WTC11 (cell line): ENCODE results near the gene TMEM120A. TPM values are rescaled to one million over a fixed set of nuclear protein-coding genes. Genes with fewer than 3 reads are reported as not detected.

Experiments
- ATAC-seq: fragments of 200-7000 bp; cut with Tn5 transposase; 2 replicates; pipeline ENCODE4 v1.10.0; 2021; ENCODE audit warnings: mild to moderate bottlenecking, moderate library complexity
- CTCF ChIA-PET: fragments of 300-600 bp; sonication (Branson Sonifier 250); formaldehyde crosslinking; loops from one replicate; lab custom pipeline; 2021; ENCODE audit warnings: antibody characterized with exemption; lab: Charles Lee
- POLR2A ChIA-PET: fragments of 350-600 bp; sonication (Branson Sonifier 250); formaldehyde crosslinking; loops from one replicate; lab custom pipeline; 2021; ENCODE audit warnings: antibody characterized with exemption; lab: Charles Lee
- DNase-seq: peaks from one replicate; pipeline ENCODE4 v3.0.0; 2021; ENCODE audit warnings: low spot score
- H3K27ac Mint-ChIP-seq: 2 replicates; pipeline ENCODE4 v1.8.0; 2021; ENCODE audit warnings: mixed read lengths
- H3K27me3 Mint-ChIP-seq: 2 replicates; pipeline ENCODE4 v1.8.0; 2021; ENCODE audit warnings: low read depth, mild to moderate bottlenecking, moderate library complexity, mixed read lengths
- H3K36me3 Mint-ChIP-seq: 2 replicates; pipeline ENCODE4 v1.8.0; 2021; ENCODE audit warnings: mixed read lengths
- H3K4me1 Mint-ChIP-seq: 2 replicates; pipeline ENCODE4 v1.8.0; 2022; ENCODE audit warnings: mixed read lengths
- H3K4me3 Mint-ChIP-seq: 2 replicates; pipeline ENCODE4 v1.8.0; 2021; ENCODE audit warnings: mild to moderate bottlenecking, moderate library complexity, mixed read lengths
- H3K9me3 Mint-ChIP-seq: 2 replicates; pipeline ENCODE4 v1.8.0; 2021; ENCODE audit warnings: mixed read lengths
- CREM ChIP-seq: sonication (generic); formaldehyde crosslinking; IDR thresholded peaks from 2 replicates; pipeline ENCODE4 v1.8.1; 2022; ENCODE audit warnings: mild to moderate bottlenecking, missing genetic modification reagents, moderate library complexity
- ETV6 ChIP-seq: sonication (generic); formaldehyde crosslinking; IDR thresholded peaks from 2 replicates; pipeline ENCODE4 v1.8.1; 2022; ENCODE audit warnings: mild to moderate bottlenecking, missing genetic modification reagents
- GRHL2 ChIP-seq: fragments of 250-450 bp; sonication (Bioruptor Pico); IDR thresholded peaks from 2 replicates; pipeline ENCODE4 v1.8.0; 2022; ENCODE audit warnings: mild to moderate bottlenecking, moderate library complexity; ENCODE audit not compliant: insufficient replicate concordance, severe bottlenecking
- IRF2 ChIP-seq: sonication (generic); formaldehyde crosslinking; IDR thresholded peaks from 2 replicates; pipeline ENCODE4 v1.8.0; 2022; ENCODE audit warnings: low read depth, missing genetic modification reagents, borderline replicate concordance
- NFATC4 ChIP-seq: fragments of 250-450 bp; sonication (Bioruptor Pico); IDR thresholded peaks from 2 replicates; pipeline ENCODE4 v1.9.0; 2021; ENCODE audit warnings: mild to moderate bottlenecking
- RELA ChIP-seq: sonication (generic); formaldehyde crosslinking; IDR thresholded peaks from 2 replicates; pipeline ENCODE4 v1.8.1; 2022; ENCODE audit warnings: missing genetic modification reagents, mild to moderate bottlenecking, borderline replicate concordance
- ZNF219 ChIP-seq: sonication (generic); formaldehyde crosslinking; IDR thresholded peaks from 2 replicates; pipeline ENCODE4 v1.8.0; 2023; ENCODE audit warnings: missing genetic modification reagents, mild to moderate bottlenecking, borderline replicate concordance
- ZNF232 ChIP-seq: sonication (generic); formaldehyde crosslinking; IDR thresholded peaks from 2 replicates; pipeline ENCODE4 v1.8.0; 2022; ENCODE audit warnings: mild to moderate bottlenecking, missing genetic modification reagents
- total RNA-seq: library from RNA; stranded (reverse); gene quantifications from 3 replicates; pipeline ENCODE4 v1.2.3, GENCODE V29; 2021
- TF ChIP-seq, protein P1 (sequence below): sonication (generic); formaldehyde crosslinking; IDR thresholded peaks from 2 replicates; pipeline ENCODE4 v1.8.1; 2023; ENCODE audit warnings: mild to moderate bottlenecking, missing genetic modification reagents, moderate library complexity
- TF ChIP-seq, protein P2 (sequence below): sonication (generic); formaldehyde crosslinking; conservative IDR thresholded peaks from 2 replicates; pipeline ENCODE4 v1.8.1; 2023; ENCODE audit warnings: mild to moderate bottlenecking, low read depth, missing genetic modification reagents, moderate library complexity
- TF ChIP-seq, protein P3 (sequence below): fragments of 200-600 bp; IDR thresholded peaks from 2 replicates; pipeline ENCODE4 v1.8.0; 2022; ENCODE audit warnings: antibody characterized with exemption
- TF ChIP-seq, protein P4 (sequence below): fragments of 250-450 bp; sonication (Bioruptor Pico); IDR thresholded peaks from 2 replicates; pipeline ENCODE4 v1.9.0; 2021; ENCODE audit warnings: mild to moderate bottlenecking
- TF ChIP-seq, protein P5 (sequence below): sonication (generic); formaldehyde crosslinking; IDR thresholded peaks from 2 replicates; pipeline ENCODE4 v1.8.0; 2023; ENCODE audit warnings: missing genetic modification reagents, mild to moderate bottlenecking, borderline replicate concordance
- TF ChIP-seq, protein P6 (sequence below): fragments of 250-450 bp; sonication (Bioruptor Pico); IDR thresholded peaks from 2 replicates; pipeline ENCODE4 v1.9.0; 2021; ENCODE audit warnings: mild to moderate bottlenecking, borderline replicate concordance
- TF ChIP-seq, protein P7 (sequence below): sonication (generic); formaldehyde crosslinking; IDR thresholded peaks from 2 replicates; pipeline ENCODE4 v1.8.0; 2023; ENCODE audit warnings: mild to moderate bottlenecking, missing genetic modification reagents
- TF ChIP-seq, protein P8 (sequence below): sonication (generic); formaldehyde crosslinking; IDR thresholded peaks from 2 replicates; pipeline ENCODE4 v1.8.0; 2022; ENCODE audit warnings: mild to moderate bottlenecking, missing genetic modification reagents

Gene TMEM120A
- total RNA-seq, 1 experiment from 2014 or later: 21.9 TPM

DNA sequence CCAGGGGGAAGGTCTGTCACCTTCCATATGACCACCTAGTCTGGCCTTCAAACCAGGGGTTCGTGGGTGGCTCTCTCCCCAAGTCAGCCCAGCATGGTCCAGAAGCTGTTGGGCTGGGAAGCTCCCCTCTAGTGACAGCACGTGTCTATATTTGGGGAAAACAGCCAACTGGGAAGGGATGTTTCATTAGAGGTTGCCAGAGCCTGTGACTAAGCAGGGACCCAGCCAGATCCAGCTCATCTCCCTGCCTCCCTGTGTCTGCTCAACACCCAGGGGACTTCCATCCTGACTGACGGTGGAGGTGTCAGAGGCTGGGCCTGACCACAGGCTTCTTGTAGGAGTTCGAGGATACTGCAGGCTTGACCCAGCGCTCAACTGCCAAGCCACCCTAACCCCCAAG, 42.9 kb upstream of the TMEM120A start (continued):
- TF ChIP-seq IRF2 (CRISPR knock-in tag): no peak
- TF ChIP-seq CREM (CRISPR knock-in tag): no peak
- TF ChIP-seq, protein P1, sequence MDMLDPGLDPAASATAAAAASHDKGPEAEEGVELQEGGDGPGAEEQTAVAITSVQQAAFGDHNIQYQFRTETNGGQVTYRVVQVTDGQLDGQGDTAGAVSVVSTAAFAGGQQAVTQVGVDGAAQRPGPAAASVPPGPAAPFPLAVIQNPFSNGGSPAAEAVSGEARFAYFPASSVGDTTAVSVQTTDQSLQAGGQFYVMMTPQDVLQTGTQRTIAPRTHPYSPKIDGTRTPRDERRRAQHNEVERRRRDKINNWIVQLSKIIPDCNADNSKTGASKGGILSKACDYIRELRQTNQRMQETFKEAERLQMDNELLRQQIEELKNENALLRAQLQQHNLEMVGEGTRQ (CRISPR knock-in tag): no peak
- TF ChIP-seq, protein P2, sequence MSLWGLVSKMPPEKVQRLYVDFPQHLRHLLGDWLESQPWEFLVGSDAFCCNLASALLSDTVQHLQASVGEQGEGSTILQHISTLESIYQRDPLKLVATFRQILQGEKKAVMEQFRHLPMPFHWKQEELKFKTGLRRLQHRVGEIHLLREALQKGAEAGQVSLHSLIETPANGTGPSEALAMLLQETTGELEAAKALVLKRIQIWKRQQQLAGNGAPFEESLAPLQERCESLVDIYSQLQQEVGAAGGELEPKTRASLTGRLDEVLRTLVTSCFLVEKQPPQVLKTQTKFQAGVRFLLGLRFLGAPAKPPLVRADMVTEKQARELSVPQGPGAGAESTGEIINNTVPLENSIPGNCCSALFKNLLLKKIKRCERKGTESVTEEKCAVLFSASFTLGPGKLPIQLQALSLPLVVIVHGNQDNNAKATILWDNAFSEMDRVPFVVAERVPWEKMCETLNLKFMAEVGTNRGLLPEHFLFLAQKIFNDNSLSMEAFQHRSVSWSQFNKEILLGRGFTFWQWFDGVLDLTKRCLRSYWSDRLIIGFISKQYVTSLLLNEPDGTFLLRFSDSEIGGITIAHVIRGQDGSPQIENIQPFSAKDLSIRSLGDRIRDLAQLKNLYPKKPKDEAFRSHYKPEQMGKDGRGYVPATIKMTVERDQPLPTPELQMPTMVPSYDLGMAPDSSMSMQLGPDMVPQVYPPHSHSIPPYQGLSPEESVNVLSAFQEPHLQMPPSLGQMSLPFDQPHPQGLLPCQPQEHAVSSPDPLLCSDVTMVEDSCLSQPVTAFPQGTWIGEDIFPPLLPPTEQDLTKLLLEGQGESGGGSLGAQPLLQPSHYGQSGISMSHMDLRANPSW: no peak
- TF ChIP-seq, protein P3, sequence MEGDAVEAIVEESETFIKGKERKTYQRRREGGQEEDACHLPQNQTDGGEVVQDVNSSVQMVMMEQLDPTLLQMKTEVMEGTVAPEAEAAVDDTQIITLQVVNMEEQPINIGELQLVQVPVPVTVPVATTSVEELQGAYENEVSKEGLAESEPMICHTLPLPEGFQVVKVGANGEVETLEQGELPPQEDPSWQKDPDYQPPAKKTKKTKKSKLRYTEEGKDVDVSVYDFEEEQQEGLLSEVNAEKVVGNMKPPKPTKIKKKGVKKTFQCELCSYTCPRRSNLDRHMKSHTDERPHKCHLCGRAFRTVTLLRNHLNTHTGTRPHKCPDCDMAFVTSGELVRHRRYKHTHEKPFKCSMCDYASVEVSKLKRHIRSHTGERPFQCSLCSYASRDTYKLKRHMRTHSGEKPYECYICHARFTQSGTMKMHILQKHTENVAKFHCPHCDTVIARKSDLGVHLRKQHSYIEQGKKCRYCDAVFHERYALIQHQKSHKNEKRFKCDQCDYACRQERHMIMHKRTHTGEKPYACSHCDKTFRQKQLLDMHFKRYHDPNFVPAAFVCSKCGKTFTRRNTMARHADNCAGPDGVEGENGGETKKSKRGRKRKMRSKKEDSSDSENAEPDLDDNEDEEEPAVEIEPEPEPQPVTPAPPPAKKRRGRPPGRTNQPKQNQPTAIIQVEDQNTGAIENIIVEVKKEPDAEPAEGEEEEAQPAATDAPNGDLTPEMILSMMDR: no peak
- TF ChIP-seq GRHL2: no peak
- TF ChIP-seq, protein P4, sequence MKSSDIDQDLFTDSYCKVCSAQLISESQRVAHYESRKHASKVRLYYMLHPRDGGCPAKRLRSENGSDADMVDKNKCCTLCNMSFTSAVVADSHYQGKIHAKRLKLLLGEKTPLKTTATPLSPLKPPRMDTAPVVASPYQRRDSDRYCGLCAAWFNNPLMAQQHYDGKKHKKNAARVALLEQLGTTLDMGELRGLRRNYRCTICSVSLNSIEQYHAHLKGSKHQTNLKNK: no peak
- TF ChIP-seq ETV6 (CRISPR knock-in tag): no peak

DNA sequence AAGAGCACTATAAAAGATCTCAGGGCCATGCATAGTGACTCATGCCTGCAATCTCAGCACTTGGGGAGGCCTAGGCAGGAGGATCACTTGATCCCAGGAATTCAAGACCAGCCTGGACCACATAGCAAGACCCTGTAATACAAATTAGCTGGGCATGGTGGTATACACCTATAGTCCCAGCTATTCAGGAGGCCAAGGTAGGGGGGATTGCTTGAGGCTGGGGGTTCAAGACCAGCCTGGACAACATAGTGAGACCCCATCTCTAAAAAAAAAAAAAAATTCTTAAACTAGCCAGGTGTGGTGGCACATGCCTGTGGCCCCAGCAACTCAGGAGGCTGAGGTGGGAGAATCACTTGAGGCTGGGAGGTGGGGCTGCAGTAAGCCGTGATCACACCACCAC, 37.6 kb upstream of the TMEM120A start:
- Mint-ChIP-seq H3K4me3 (no peak overlapping the region), H3K9me3 (no peaks in the 10 kb centered on the region), H3K36me3 (peaks cover 4% of the 10 kb centered on the region; the same call in 1 of the 2 replicates), H3K4me1 (peaks cover 3% of the 10 kb centered on the region), H3K27me3 (no peaks in the 10 kb centered on the region), H3K27ac (no peak overlapping the region)
- ChIA-PET CTCF (no interaction called here), POLR2A (no interaction called here)
- ATAC-seq (no peak), DNase-seq (no peak)
- TF ChIP-seq, protein P5, sequence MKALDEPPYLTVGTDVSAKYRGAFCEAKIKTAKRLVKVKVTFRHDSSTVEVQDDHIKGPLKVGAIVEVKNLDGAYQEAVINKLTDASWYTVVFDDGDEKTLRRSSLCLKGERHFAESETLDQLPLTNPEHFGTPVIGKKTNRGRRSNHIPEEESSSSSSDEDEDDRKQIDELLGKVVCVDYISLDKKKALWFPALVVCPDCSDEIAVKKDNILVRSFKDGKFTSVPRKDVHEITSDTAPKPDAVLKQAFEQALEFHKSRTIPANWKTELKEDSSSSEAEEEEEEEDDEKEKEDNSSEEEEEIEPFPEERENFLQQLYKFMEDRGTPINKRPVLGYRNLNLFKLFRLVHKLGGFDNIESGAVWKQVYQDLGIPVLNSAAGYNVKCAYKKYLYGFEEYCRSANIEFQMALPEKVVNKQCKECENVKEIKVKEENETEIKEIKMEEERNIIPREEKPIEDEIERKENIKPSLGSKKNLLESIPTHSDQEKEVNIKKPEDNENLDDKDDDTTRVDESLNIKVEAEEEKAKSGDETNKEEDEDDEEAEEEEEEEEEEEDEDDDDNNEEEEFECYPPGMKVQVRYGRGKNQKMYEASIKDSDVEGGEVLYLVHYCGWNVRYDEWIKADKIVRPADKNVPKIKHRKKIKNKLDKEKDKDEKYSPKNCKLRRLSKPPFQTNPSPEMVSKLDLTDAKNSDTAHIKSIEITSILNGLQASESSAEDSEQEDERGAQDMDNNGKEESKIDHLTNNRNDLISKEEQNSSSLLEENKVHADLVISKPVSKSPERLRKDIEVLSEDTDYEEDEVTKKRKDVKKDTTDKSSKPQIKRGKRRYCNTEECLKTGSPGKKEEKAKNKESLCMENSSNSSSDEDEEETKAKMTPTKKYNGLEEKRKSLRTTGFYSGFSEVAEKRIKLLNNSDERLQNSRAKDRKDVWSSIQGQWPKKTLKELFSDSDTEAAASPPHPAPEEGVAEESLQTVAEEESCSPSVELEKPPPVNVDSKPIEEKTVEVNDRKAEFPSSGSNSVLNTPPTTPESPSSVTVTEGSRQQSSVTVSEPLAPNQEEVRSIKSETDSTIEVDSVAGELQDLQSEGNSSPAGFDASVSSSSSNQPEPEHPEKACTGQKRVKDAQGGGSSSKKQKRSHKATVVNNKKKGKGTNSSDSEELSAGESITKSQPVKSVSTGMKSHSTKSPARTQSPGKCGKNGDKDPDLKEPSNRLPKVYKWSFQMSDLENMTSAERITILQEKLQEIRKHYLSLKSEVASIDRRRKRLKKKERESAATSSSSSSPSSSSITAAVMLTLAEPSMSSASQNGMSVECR: no peak
- TF ChIP-seq ZNF219 (no peak), RELA (CRISPR knock-in tag) (no peak), NFATC4 (no peak), ZNF232 (CRISPR knock-in tag) (no peak)
- TF ChIP-seq, protein P6, sequence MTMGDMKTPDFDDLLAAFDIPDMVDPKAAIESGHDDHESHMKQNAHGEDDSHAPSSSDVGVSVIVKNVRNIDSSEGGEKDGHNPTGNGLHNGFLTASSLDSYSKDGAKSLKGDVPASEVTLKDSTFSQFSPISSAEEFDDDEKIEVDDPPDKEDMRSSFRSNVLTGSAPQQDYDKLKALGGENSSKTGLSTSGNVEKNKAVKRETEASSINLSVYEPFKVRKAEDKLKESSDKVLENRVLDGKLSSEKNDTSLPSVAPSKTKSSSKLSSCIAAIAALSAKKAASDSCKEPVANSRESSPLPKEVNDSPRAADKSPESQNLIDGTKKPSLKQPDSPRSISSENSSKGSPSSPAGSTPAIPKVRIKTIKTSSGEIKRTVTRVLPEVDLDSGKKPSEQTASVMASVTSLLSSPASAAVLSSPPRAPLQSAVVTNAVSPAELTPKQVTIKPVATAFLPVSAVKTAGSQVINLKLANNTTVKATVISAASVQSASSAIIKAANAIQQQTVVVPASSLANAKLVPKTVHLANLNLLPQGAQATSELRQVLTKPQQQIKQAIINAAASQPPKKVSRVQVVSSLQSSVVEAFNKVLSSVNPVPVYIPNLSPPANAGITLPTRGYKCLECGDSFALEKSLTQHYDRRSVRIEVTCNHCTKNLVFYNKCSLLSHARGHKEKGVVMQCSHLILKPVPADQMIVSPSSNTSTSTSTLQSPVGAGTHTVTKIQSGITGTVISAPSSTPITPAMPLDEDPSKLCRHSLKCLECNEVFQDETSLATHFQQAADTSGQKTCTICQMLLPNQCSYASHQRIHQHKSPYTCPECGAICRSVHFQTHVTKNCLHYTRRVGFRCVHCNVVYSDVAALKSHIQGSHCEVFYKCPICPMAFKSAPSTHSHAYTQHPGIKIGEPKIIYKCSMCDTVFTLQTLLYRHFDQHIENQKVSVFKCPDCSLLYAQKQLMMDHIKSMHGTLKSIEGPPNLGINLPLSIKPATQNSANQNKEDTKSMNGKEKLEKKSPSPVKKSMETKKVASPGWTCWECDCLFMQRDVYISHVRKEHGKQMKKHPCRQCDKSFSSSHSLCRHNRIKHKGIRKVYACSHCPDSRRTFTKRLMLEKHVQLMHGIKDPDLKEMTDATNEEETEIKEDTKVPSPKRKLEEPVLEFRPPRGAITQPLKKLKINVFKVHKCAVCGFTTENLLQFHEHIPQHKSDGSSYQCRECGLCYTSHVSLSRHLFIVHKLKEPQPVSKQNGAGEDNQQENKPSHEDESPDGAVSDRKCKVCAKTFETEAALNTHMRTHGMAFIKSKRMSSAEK: no peak
- TF ChIP-seq, protein P7, sequence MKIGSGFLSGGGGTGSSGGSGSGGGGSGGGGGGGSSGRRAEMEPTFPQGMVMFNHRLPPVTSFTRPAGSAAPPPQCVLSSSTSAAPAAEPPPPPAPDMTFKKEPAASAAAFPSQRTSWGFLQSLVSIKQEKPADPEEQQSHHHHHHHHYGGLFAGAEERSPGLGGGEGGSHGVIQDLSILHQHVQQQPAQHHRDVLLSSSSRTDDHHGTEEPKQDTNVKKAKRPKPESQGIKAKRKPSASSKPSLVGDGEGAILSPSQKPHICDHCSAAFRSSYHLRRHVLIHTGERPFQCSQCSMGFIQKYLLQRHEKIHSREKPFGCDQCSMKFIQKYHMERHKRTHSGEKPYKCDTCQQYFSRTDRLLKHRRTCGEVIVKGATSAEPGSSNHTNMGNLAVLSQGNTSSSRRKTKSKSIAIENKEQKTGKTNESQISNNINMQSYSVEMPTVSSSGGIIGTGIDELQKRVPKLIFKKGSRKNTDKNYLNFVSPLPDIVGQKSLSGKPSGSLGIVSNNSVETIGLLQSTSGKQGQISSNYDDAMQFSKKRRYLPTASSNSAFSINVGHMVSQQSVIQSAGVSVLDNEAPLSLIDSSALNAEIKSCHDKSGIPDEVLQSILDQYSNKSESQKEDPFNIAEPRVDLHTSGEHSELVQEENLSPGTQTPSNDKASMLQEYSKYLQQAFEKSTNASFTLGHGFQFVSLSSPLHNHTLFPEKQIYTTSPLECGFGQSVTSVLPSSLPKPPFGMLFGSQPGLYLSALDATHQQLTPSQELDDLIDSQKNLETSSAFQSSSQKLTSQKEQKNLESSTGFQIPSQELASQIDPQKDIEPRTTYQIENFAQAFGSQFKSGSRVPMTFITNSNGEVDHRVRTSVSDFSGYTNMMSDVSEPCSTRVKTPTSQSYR: no peak
- TF ChIP-seq, protein P8, sequence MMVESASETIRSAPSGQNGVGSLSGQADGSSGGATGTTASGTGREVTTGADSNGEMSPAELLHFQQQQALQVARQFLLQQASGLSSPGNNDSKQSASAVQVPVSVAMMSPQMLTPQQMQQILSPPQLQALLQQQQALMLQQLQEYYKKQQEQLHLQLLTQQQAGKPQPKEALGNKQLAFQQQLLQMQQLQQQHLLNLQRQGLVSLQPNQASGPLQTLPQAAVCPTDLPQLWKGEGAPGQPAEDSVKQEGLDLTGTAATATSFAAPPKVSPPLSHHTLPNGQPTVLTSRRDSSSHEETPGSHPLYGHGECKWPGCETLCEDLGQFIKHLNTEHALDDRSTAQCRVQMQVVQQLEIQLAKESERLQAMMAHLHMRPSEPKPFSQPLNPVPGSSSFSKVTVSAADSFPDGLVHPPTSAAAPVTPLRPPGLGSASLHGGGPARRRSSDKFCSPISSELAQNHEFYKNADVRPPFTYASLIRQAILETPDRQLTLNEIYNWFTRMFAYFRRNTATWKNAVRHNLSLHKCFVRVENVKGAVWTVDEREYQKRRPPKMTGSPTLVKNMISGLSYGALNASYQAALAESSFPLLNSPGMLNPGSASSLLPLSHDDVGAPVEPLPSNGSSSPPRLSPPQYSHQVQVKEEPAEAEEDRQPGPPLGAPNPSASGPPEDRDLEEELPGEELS (CRISPR knock-in tag): no peak
